HG02852 (cell line): ENCODE measurements around the gene LENG9.

Experiments
- ATAC-seq: cut with Tn5 transposase; IDR thresholded peaks from one replicate; pipeline ENCODE4 v1.9.1; 2021; ENCODE audit warnings: mild to moderate bottlenecking, moderate library complexity; ENCODE audit not compliant: unreplicated experiment

Gene LENG9

GRCh38 chr19:54422136-54422535, 41.4 kb downstream of the LENG9 start:
- no peak for ATAC-seq

GRCh38 chr19:54421521-54421920, 42.1 kb downstream of the LENG9 start:
- ATAC-seq: no peak

GRCh38 chr19:54421169-54421516, 42.4 kb downstream of the LENG9 start:
- ATAC-seq: no peak

- ATAC-seq: no peak
These were observed 43.0 kb downstream of the LENG9 start for GRCh38 chr19:54420383-54421168.

GRCh38 chr19:54420068-54420382, 43.6 kb downstream of the LENG9 start:
- ATAC-seq: no peak

GRCh38 chr19:54418930-54419800, 44.4 kb downstream of the LENG9 start:
- no peak for ATAC-seq

GRCh38 chr19:54418030-54418929, 45.3 kb downstream of the LENG9 start:
- no peak for ATAC-seq

GRCh38 chr19:54416695-54417491, 46.7 kb downstream of the LENG9 start:
- ATAC-seq: no peak

GRCh38 chr19:54415901-54416673, 47.5 kb downstream of the LENG9 start:
- ATAC-seq: no peak

GRCh38 chr19:54415208-54415900, 48.2 kb downstream of the LENG9 start, which contains the start of gene TTYH1:
Gene TTYH1 (plus strand): TSS chr19:54415464. CDS start chr19:54415553, 89 bp downstream.
- ATAC-seq: no peak

- ATAC-seq: no peak
These were observed 49.4 kb downstream of the LENG9 start for GRCh38 chr19:54414156-54414555.

- no peak for ATAC-seq
These were observed 50.7 kb downstream of the LENG9 start for GRCh38 chr19:54412877-54413276.
